K562 (cell line): Measurements from ENCODE around the gene PI4K2B. TPM values are rescaled to one million over a fixed set of nuclear protein-coding genes. Genes with fewer than 3 reads are reported as not detected.
A peak's percentile ranks its signal among the peaks of the same experiment; 100 is the strongest.

Experiments
- ERF ChIP-seq: fragments of 450-650 bp; formaldehyde crosslinking; IDR thresholded peaks from 2 replicates; pipeline ENCODE4 v1.4.0; 2020; ENCODE audit warnings: mild to moderate bottlenecking, mixed read lengths
- FOXM1 ChIP-seq, 2 experiments: fragments of 450-650 bp in 1 of 2; sonication (generic) in 1 of 2; formaldehyde crosslinking in 1 of 2; IDR thresholded peaks; 2 replicates each; pipeline versions ENCODE4 v1.6.1 to v1.9.0; 2017 to 2022; ENCODE audit warnings: low read depth in 2 of 2, mild to moderate bottlenecking in 2 of 2, missing genetic modification reagents in 1 of 2, moderate library complexity in 1 of 2
- HEY1 ChIP-seq: fragments of 250-450 bp; sonication (Bioruptor Pico); IDR thresholded peaks from 2 replicates; pipeline ENCODE4 v1.5.0; 2020; ENCODE audit warnings: mild to moderate bottlenecking, moderate library complexity, borderline replicate concordance
- HNRNPLL ChIP-seq: fragments of 200-400 bp; formaldehyde crosslinking; IDR thresholded peaks from 2 replicates; pipeline ENCODE4 v1.6.1; 2017; ENCODE audit warnings: low read length, low read depth, mild to moderate bottlenecking; ENCODE audit not compliant: poor library complexity, severe bottlenecking
- HOXB6 ChIP-seq: fragments of 250-450 bp; sonication (Bioruptor Pico); IDR thresholded peaks from 2 replicates; pipeline ENCODE4 v1.5.1; 2022; ENCODE audit warnings: mild to moderate bottlenecking, borderline replicate concordance
- KAT7 ChIP-seq: sonication (generic); formaldehyde crosslinking; IDR thresholded peaks from 2 replicates; pipeline ENCODE4 v1.8.0; 2022; ENCODE audit warnings: missing genetic modification reagents, mild to moderate bottlenecking, borderline replicate concordance
- KLF6 ChIP-seq: fragments of 250-450 bp; sonication (Bioruptor Pico); IDR thresholded peaks from 2 replicates; pipeline ENCODE4 v1.4.0; 2020; ENCODE audit warnings: mild to moderate bottlenecking, moderate library complexity, borderline replicate concordance
- L3MBTL2 ChIP-seq: fragments of 450-650 bp; IDR thresholded peaks from 2 replicates; pipeline ENCODE4 v1.6.1; 2016; ENCODE audit warnings: mild to moderate bottlenecking, moderate library complexity
- MTA3 ChIP-seq: fragments of 450-650 bp; formaldehyde crosslinking; IDR thresholded peaks from 2 replicates; pipeline ENCODE4 v1.6.1; 2017; ENCODE audit warnings: mild to moderate bottlenecking, borderline replicate concordance
- NR4A1 ChIP-seq, 2 experiments: fragments of 250-450 bp in 1 of 2; fragments of 450-650 bp in 1 of 2; sonication (Bioruptor Pico) in 1 of 2; IDR thresholded peaks; 2 replicates each; pipeline versions ENCODE4 v1.4.0 to v1.6.1; 2016 to 2020; ENCODE audit warnings: mild to moderate bottlenecking in 2 of 2, missing compliant biosample characterization in 1 of 2, missing genetic modification characterization in 1 of 2, moderate library complexity in 1 of 2
- POLR2B ChIP-seq: fragments of 450-650 bp; IDR thresholded peaks from 2 replicates; pipeline ENCODE4 v1.6.1; 2018; ENCODE audit warnings: low read depth; ENCODE audit not compliant: partially characterized antibody
- POLR3G ChIP-seq: IDR thresholded peaks from 2 replicates; pipeline ENCODE4 v1.6.1; 2011; ENCODE audit not compliant: insufficient read length, insufficient replicate concordance; ENCODE audit errors: extremely low read depth
- PURB ChIP-seq: sonication (generic); formaldehyde crosslinking; IDR thresholded peaks from 2 replicates; pipeline ENCODE4 v1.9.0; 2021; ENCODE audit warnings: low read depth, mild to moderate bottlenecking, missing genetic modification reagents
- RBM14 ChIP-seq: fragments of 200-400 bp; formaldehyde crosslinking; IDR thresholded peaks from 2 replicates; pipeline ENCODE4 v1.6.1; 2018; ENCODE audit warnings: low read depth, mild to moderate bottlenecking, low read length, moderate library complexity, borderline replicate concordance; ENCODE audit not compliant: insufficient read depth
- SREBF2 ChIP-seq: sonication (generic); formaldehyde crosslinking; IDR thresholded peaks from 2 replicates; pipeline ENCODE4 v1.4.0; 2020; ENCODE audit warnings: mild to moderate bottlenecking, missing genetic modification reagents
- TCF3 ChIP-seq: sonication (generic); formaldehyde crosslinking; IDR thresholded peaks from 2 replicates; pipeline ENCODE4 v1.4.0; 2020; ENCODE audit warnings: mild to moderate bottlenecking, missing genetic modification reagents
- ZNF253 ChIP-seq: fragments of 250-450 bp; sonication (Bioruptor Pico); conservative IDR thresholded peaks from 2 replicates; pipeline ENCODE4 v1.6.1; 2021; ENCODE audit warnings: mild to moderate bottlenecking
- ZNF589 ChIP-seq: fragments of 200-800 bp; sonication (Bioruptor generic); IDR thresholded peaks from 2 replicates; pipeline ENCODE4 v1.6.1; 2016; ENCODE audit warnings: low read depth, missing genetic modification characterization, missing compliant biosample characterization
- ZNF76 ChIP-seq: fragments of 250-450 bp; sonication (Bioruptor Pico); IDR thresholded peaks from 2 replicates; pipeline ENCODE4 v1.4.0; 2020; ENCODE audit warnings: mild to moderate bottlenecking, moderate library complexity, borderline replicate concordance
- ZNF766 ChIP-seq: fragments of 200-800 bp; sonication (Bioruptor generic); conservative IDR thresholded peaks from 2 replicates; pipeline ENCODE4 v1.6.1; 2016; ENCODE audit warnings: missing genetic modification characterization, missing compliant biosample characterization
- polyA plus RNA-seq, 8 experiments: library from polyadenylated mRNA; depleted of rRNA in 4 of 8; stranded (reverse) in 5 of 8; unstranded in 3 of 8; fragments of >200 nt; fragmentation: Nextera tagmentation in 2 of 8; fragmentation: Illumina TruSeq in 1 of 8; extraction: Ambion mirVana in 2 of 8; extraction: Trizol in 1 of 8; gene quantifications; 2 replicates each; pipeline versions ENCODE4 v1.2.1 to v1.2.3, GENCODE V29; 2011 to 2014; ENCODE audit warnings: inconsistent platforms in 1 of 8, missing spikeins in 1 of 8
- total RNA-seq, 7 experiments: library from RNA; depleted of rRNA in 6 of 7; stranded (reverse); fragments of >200 nt in 6 of 7; fragmentation: Illumina TruSeq in 2 of 7; extraction: Trizol in 2 of 7; gene quantifications; 2 replicates each; pipeline versions ENCODE4 v1.2.1 to v1.2.3, GENCODE V29; 2011 to 2021; ENCODE audit warnings: low replicate concordance in 1 of 7
- TF ChIP-seq, protein P1 (sequence below): sonication (generic); IDR thresholded peaks from 2 replicates; pipeline ENCODE4 v1.6.1; 2016
- TF ChIP-seq, protein P2 (sequence below): fragments of 450-650 bp; IDR thresholded peaks from 2 replicates; pipeline ENCODE4 v1.6.1; 2016

The PI4K2B gene
- total and polyA plus RNA-seq, 9 of the 15 experiments (the other 6 are each of a cell fraction or from before 2014, with no cell fraction given) = 4.5 to 21.4 (median 16.5) TPM

DNA sequence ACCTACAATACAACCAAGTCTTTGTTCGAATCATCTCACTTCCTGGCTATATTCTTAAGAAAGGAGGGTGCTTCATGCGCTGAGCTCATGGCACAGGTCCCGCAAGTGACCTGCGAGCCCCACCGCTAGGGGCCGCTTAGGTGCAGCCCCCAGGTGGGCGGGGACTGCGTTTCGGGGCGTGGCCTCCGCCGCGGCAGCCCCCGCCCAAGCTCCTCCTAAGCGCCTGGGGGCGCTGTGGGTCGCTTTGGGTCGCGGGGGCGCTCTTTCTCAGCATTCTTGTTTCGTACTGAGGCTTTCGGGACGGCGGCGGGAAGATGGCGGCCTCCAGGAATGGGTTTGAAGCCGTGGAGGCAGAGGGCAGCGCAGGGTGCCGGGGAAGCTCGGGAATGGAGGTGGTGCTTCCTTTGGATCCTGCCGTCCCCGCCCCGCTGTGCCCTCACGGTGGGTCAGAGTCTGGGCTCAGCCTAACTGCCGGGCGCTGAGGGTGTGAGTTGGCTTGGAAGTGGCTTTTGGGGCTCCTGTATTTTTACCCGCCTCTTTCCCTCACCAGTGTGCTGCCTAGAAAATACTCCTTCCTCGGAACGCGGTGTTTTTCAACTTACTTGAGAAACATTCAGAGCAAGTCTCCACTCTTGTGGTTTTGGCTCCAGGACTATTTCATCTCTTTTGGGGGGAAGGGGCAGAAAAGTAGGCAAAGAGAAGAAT lies 78.8 kb downstream of the PI4K2B start, which contains the start of gene ZCCHC4 (continued):
- TF ChIP-seq ZNF589 (CRISPR knock-in tag) (0 out of 2 replicates have a peak, but pooled peaks have one; percentile 50), RBM14 (no peak), POLR3G (no peak), NR4A1 (CRISPR knock-in tag; IDR thresholded peaks at IDR 0.05) (no peak), NR4A1 (tag; IDR thresholded peaks at IDR 0.05) (no peak; the same call in 1 of the 2 replicates), KLF6 (CRISPR knock-in tag) (no peak; the same call in 1 of the 2 replicates), HEY1 (CRISPR knock-in tag) (no peak), FOXM1 (IDR thresholded peaks at IDR 0.05; ENCODE audit: low read depth) (peak; percentile 26; the same call in 1 of the 2 replicates), FOXM1 (CRISPR knock-in tag; IDR thresholded peaks at IDR 0.05; ENCODE audit: low read depth) (no peak; the same call in 1 of the 2 replicates), PURB (CRISPR knock-in tag) (no peak), ERF (no peak), ZNF253 (CRISPR knock-in tag) (no peak), ZNF766 (CRISPR knock-in tag) (peak; percentile 74; the same call in 1 of the 2 replicates), ZNF76 (CRISPR knock-in tag) (peak; percentile 99), SREBF2 (CRISPR knock-in tag) (no peak), MTA3 (peak; percentile 95), TCF3 (CRISPR knock-in tag) (peak; percentile 37; the same call in 1 of the 2 replicates), HNRNPLL (peak; percentile 27), L3MBTL2 (peak; percentile 76), POLR2B (peak; percentile 74), HOXB6 (CRISPR knock-in tag) (no peak), KAT7 (CRISPR knock-in tag) (peak; percentile 87; the same call in 1 of the 2 replicates)
- TF ChIP-seq, protein P1, sequence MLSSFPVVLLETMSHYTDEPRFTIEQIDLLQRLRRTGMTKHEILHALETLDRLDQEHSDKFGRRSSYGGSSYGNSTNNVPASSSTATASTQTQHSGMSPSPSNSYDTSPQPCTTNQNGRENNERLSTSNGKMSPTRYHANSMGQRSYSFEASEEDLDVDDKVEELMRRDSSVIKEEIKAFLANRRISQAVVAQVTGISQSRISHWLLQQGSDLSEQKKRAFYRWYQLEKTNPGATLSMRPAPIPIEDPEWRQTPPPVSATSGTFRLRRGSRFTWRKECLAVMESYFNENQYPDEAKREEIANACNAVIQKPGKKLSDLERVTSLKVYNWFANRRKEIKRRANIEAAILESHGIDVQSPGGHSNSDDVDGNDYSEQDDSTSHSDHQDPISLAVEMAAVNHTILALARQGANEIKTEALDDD = no peak
- TF ChIP-seq, protein P2, sequence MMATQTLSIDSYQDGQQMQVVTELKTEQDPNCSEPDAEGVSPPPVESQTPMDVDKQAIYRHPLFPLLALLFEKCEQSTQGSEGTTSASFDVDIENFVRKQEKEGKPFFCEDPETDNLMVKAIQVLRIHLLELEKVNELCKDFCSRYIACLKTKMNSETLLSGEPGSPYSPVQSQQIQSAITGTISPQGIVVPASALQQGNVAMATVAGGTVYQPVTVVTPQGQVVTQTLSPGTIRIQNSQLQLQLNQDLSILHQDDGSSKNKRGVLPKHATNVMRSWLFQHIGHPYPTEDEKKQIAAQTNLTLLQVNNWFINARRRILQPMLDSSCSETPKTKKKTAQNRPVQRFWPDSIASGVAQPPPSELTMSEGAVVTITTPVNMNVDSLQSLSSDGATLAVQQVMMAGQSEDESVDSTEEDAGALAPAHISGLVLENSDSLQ = no peak
